Measurements from ENCODE around the gene TPI1. TPM values are rescaled to one million over a fixed set of nuclear protein-coding genes. Genes with fewer than 3 reads are reported as not detected.
"Not testable (repeated sequence)": the region's sequence is repeated elsewhere in the genome, so short reads cannot be mapped to it uniquely, and the experiment has no call there.

Gene TPI1
- total and polyA plus RNA-seq, 2 donors (not counting 3 experiments of a cell fraction or from before 2014, with no cell fraction given): 643 to 1,816 TPM

DNA sequence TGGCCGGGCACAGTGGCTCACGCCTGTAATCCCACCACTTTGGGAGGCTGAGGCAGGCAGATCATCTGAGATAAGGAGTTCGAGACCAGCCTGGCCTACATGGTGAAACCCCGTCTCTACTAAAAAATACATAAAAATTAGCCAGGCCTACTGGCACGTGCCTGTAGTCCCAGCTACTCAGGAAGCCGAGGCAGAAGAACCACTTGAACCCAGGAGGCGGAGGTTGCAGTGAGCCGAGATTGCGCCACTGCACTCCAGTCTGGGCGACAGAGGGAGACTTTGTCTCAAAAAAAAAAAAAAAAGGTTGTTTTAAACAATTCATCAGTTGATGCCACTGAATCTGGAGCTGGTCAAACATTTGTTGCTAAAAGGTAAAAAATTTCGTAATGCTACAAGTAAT lies 12.5 kb downstream of the TPI1 start:
- FAIRE-seq; H3K9ac ChIP-seq (replicated peaks; ENCODE audit: extremely low read depth, insufficient read depth, low read length); intact Hi-C loops (cut with micrococcal nuclease); dilution Hi-C loops (cut with MboI; ENCODE audit: extremely low pct_ligation_motif_present, low sequenced_read_pairs); H3K79me2 ChIP-seq (ENCODE audit: control insufficient read depth, insufficient read depth, low read length); H3K27me3 ChIP-seq (ENCODE audit: control insufficient read depth in 2 of 2, insufficient read depth in 2 of 2, low read length in 2 of 2); H3K27ac ChIP-seq (ENCODE audit: insufficient read depth, low read depth, low read length); BruUV-seq (replicated peaks); H3K9me1 ChIP-seq (replicated peaks; ENCODE audit: control insufficient read depth, extremely low read depth, insufficient read depth, low read length); DNase-seq (ENCODE audit: low read depth, low spot score); H3K9me3 ChIP-seq (replicated peaks; ENCODE audit: control insufficient read depth, insufficient read depth, low read length); H3K4me2 ChIP-seq (ENCODE audit: insufficient read depth, low read length); H3K4me3 ChIP-seq (replicated peaks in 1 of 3; ENCODE audit: insufficient read depth in 1 of 3, low read depth in 1 of 3, low read length in 3 of 3); H4K20me1 ChIP-seq (replicated peaks; ENCODE audit: control insufficient read depth, extremely low read depth, insufficient read depth, low read length); POLR2A ChIA-PET; H3K4me1 ChIP-seq (ENCODE audit: control insufficient read depth, extremely low read depth, insufficient read depth, low read length); H2AFZ ChIP-seq (ENCODE audit: low read depth, low read length): not testable (repeated sequence)
- peaks cover 3 to 13% of the 10 kb centered on the region in 2 experiments for H3K36me3 ChIP-seq (ENCODE audit: control insufficient read depth in 2 of 2, extremely low read depth in 1 of 2, insufficient read depth in 2 of 2, low read length in 2 of 2)
- CTCF ChIA-PET: interaction anchor here (1.0 kb wide), 1 partner anchor 8 kb away, joined by 3 read pairs; no protein-coding TSS in a partner anchor

DNA sequence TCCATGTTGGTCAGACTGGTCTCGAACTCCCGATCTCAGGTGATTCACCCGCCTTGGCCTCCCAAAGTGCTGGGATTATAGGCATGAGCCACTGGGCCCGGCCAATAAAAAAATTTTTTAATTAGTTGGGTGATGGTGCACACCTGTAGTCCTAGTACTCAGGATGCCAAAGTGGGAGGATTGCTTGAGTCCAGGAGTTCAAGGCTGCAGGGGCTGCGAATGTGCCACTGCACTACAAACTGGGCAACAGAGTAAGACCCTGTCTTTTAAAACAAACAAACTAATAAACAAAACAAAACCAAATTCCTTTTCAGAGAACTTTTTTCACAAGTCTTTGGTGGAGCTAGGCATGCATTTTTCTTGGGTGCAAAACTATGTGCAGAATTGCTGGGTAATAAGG lies 15.9 kb downstream of the TPI1 start:
- Histone ChIP-seq H3K27me3 (ENCODE audit: control insufficient read depth in 2 of 2, insufficient read depth in 2 of 2, low read length in 2 of 2) (no peaks in the 10 kb centered on the region), H3K4me2 (ENCODE audit: insufficient read depth, low read length) (no peak overlapping the region), H3K79me2 (ENCODE audit: control insufficient read depth, insufficient read depth, low read length) (no peaks in the 10 kb centered on the region), H3K9me1 (replicated peaks; ENCODE audit: control insufficient read depth, extremely low read depth, insufficient read depth, low read length) (no peaks in the 10 kb centered on the region), H2AFZ (ENCODE audit: low read depth, low read length) (no peak overlapping the region), H4K20me1 (replicated peaks; ENCODE audit: control insufficient read depth, extremely low read depth, insufficient read depth, low read length) (no peaks in the 10 kb centered on the region), H3K4me1 (ENCODE audit: control insufficient read depth, extremely low read depth, insufficient read depth, low read length) (no peaks in the 10 kb centered on the region), H3K4me3 (replicated peaks in 1 of 3; ENCODE audit: insufficient read depth in 1 of 3, low read depth in 1 of 3, low read length in 3 of 3) (no peak overlapping the region), H3K9me3 (replicated peaks; ENCODE audit: control insufficient read depth, insufficient read depth, low read length) (no peaks in the 10 kb centered on the region), H3K9ac (replicated peaks; ENCODE audit: extremely low read depth, insufficient read depth, low read length) (no peak overlapping the region), H3K36me3 (ENCODE audit: control insufficient read depth in 2 of 2, extremely low read depth in 1 of 2, insufficient read depth in 2 of 2, low read length in 2 of 2) (peaks cover 3 to 11% of the 10 kb centered on the region in 2 experiments), H3K27ac (ENCODE audit: insufficient read depth, low read depth, low read length) (no peak overlapping the region)
- intact Hi-C loops (cut with micrococcal nuclease): no loop called here
- ChIA-PET POLR2A (no interaction called here), CTCF (interaction anchor here (1.4 to 1.9 kb wide), 3 partner anchors 8 to 16 kb away, joined by 3 to 12 read pairs (median 7); partner anchors contain the start of gene TPI1)
- no peak for FAIRE-seq
- TF ChIP-seq POLR2A (IDR thresholded peaks at IDR 0.05; ENCODE audit: low read depth, low read length) (no peak), GATA2 (IDR thresholded peaks at IDR 0.05; ENCODE audit: insufficient read depth, insufficient read length, low read depth, low read length) (no peak), MYC (IDR thresholded peaks at IDR 0.05; ENCODE audit: low read depth, low read length) (no peak)
- dilution Hi-C loops (cut with MboI; ENCODE audit: extremely low pct_ligation_motif_present, low sequenced_read_pairs): no loop called here
- no TSS peak for BruUV-seq (replicated peaks)
- no peak for DNase-seq (ENCODE audit: low read depth, low spot score)
